Loucy (cell line): Measurements from ENCODE around the gene CDK18.

Source experiments
- H2AFZ ChIP-seq: fragments of 200-600 bp; sonication (generic); 2 replicates; pipeline ENCODE4 v1.6.0; 2016; ENCODE audit warnings: antibody characterized with exemption, mild to moderate bottlenecking, low read length, moderate library complexity
- H3F3A ChIP-seq: fragments of 200-600 bp; 2 replicates; pipeline ENCODE4 v1.6.0; 2016; ENCODE audit warnings: antibody characterized with exemption, low read depth, mild to moderate bottlenecking
- H3K27me3 ChIP-seq: fragments of 200-600 bp; sonication (generic); 2 replicates; pipeline ENCODE4 v1.6.1; 2014; ENCODE audit warnings: low read length, mild to moderate bottlenecking; ENCODE audit not compliant: insufficient read depth, poor library complexity, severe bottlenecking
- H3K36me3 ChIP-seq: fragments of 200-600 bp; sonication (generic); 2 replicates; pipeline ENCODE4 v1.6.1; 2016; ENCODE audit warnings: low read length; ENCODE audit not compliant: insufficient read depth
- H3K4me1 ChIP-seq: fragments of 200-600 bp; sonication (generic); 2 replicates; pipeline ENCODE4 v1.5.1; 2014; ENCODE audit warnings: low read length, mild to moderate bottlenecking; ENCODE audit not compliant: insufficient read depth, poor library complexity, severe bottlenecking
- H3K4me2 ChIP-seq: fragments of 200-600 bp; sonication (generic); 2 replicates; pipeline ENCODE4 v1.6.0; 2014; ENCODE audit warnings: antibody characterized with exemption, low read length, low read depth, mild to moderate bottlenecking; ENCODE audit not compliant: poor library complexity, severe bottlenecking
- H3K4me3 ChIP-seq: fragments of 200-600 bp; sonication (generic); 2 replicates; pipeline ENCODE4 v1.5.1; 2014; ENCODE audit warnings: low read length, mild to moderate bottlenecking, mixed read lengths; ENCODE audit not compliant: poor library complexity, severe bottlenecking
- H3K79me2 ChIP-seq: fragments of 200-600 bp; sonication (generic); 2 replicates; pipeline ENCODE4 v1.6.1; 2014; ENCODE audit warnings: low read length; ENCODE audit not compliant: insufficient read depth
- H3K9ac ChIP-seq: fragments of 200-600 bp; sonication (generic); 2 replicates; pipeline ENCODE4 v1.6.0; 2014; ENCODE audit warnings: mild to moderate bottlenecking, low read depth, low read length, moderate library complexity; ENCODE audit not compliant: poor library complexity, severe bottlenecking
- H3K9me2 ChIP-seq: fragments of 200-600 bp; sonication (generic); replicated peaks from 2 replicates; pipeline ENCODE4 v1.6.1; 2016; ENCODE audit warnings: low read depth, low read length, mixed read lengths
- H3K9me3 ChIP-seq: fragments of 200-600 bp; sonication (generic); 2 replicates; pipeline ENCODE4 v1.6.1; 2014; ENCODE audit warnings: mild to moderate bottlenecking, antibody characterized with exemption, low read length, low read depth; ENCODE audit not compliant: insufficient read depth
- H4K20me1 ChIP-seq: fragments of 200-600 bp; sonication (generic); 2 replicates; pipeline ENCODE4 v1.6.0; 2014; ENCODE audit warnings: antibody characterized with exemption, low read length, mild to moderate bottlenecking; ENCODE audit not compliant: insufficient read depth, poor library complexity, severe bottlenecking
- EZH2phosphoT487 ChIP-seq: fragments of 200-600 bp; IDR thresholded peaks from 2 replicates; pipeline ENCODE4 v1.6.1; 2018; ENCODE audit warnings: antibody characterized with exemption, mild to moderate bottlenecking, moderate library complexity, borderline replicate concordance
- TF ChIP-seq, protein P1 (sequence below): fragments of 200-600 bp; sonication (generic); conservative IDR thresholded peaks from 2 replicates; pipeline ENCODE4 v1.5.1; 2014; ENCODE audit warnings: mild to moderate bottlenecking, antibody characterized with exemption, low read length

The CDK18 gene

DNA sequence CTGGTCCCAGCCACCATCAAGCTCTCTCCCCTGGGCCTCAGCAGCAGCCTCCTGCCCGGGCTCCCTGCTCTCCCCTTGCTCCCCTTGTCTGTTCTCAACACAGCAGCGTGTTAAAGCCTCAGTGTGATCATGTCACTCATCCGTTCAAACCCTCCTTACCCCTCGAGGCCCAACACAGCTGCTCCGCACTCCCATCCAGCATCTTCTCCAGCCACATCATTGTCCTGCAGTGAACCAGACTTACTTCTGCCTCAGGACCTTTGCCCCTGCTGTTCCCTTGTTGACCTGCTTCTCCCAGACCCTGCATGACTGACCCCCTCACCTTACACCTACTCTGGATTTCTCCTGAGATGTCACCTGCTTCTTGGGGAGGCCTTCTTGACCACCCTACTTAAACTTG is 13.3 kb downstream of the CDK18 start:
- TF ChIP-seq, protein P1, sequence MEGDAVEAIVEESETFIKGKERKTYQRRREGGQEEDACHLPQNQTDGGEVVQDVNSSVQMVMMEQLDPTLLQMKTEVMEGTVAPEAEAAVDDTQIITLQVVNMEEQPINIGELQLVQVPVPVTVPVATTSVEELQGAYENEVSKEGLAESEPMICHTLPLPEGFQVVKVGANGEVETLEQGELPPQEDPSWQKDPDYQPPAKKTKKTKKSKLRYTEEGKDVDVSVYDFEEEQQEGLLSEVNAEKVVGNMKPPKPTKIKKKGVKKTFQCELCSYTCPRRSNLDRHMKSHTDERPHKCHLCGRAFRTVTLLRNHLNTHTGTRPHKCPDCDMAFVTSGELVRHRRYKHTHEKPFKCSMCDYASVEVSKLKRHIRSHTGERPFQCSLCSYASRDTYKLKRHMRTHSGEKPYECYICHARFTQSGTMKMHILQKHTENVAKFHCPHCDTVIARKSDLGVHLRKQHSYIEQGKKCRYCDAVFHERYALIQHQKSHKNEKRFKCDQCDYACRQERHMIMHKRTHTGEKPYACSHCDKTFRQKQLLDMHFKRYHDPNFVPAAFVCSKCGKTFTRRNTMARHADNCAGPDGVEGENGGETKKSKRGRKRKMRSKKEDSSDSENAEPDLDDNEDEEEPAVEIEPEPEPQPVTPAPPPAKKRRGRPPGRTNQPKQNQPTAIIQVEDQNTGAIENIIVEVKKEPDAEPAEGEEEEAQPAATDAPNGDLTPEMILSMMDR: no peak
- H3K9ac ChIP-seq: no peak overlapping the region
- no peak overlapping the region for H2AFZ ChIP-seq
- H4K20me1 ChIP-seq: no peaks in the 10 kb centered on the region
- H3F3A ChIP-seq: no peaks in the 10 kb centered on the region
- no peak overlapping the region for H3K4me2 ChIP-seq
- no peaks in the 10 kb centered on the region for H3K27me3 ChIP-seq
- H3K4me3 ChIP-seq: no peak overlapping the region
- H3K36me3 ChIP-seq: no peaks in the 10 kb centered on the region
- H3K9me2 ChIP-seq: no peaks in the 10 kb centered on the region
- H3K9me3 ChIP-seq: no peaks in the 10 kb centered on the region
- H3K4me1 ChIP-seq: peaks cover 8% of the 10 kb centered on the region
- no peaks in the 10 kb centered on the region for H3K79me2 ChIP-seq

DNA sequence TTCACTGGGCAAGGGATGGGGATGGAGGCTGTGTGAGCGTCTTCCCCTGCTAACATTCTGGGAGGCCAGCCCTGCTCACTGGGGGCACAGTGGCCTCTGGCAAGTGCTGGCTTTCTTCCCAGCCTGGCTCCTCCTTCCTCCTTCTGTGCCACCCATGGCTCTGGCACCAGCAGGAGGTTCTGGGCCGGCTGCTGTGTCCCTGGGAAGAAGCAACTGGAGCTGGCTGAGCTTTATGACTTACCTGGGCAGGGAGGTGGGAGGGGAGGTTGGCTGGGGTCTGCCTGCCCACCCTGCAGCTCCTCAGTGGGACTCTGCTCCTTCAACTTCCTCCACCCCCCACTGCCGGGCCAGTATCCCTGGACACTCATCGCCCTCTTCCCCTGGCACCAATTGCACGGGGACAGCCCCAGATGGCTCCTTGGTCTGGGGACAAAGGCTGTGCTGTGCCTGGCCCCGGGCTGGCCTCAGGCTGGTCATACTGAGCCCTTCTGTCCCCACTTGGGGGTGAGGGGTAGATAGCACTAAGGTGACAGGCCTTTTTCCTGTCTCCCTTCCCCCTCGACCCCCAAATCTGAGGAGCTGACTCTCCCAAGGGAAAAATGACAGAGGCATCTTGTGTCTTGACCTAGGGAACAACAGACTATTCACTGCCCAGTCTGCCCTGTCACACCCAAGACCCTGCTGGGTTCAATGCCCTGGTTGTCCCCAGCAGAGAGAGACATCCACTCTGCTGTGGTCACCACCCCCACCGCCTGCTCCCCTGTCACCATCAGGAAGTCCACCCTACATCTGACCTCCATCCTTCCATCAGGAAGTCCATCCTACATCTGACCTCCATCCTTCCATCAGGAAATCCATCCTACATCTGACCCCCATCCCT is 14.4 kb downstream of the CDK18 start:
- Histone ChIP-seq H3K4me2 (no peak overlapping the region), H3K9me2 (no peaks in the 10 kb centered on the region), H3K27me3 (no peaks in the 10 kb centered on the region), H3K4me1 (peaks cover 8% of the 10 kb centered on the region), H3K79me2 (no peaks in the 10 kb centered on the region), H3K36me3 (no peaks in the 10 kb centered on the region), H3K9ac (no peak overlapping the region), H2AFZ (no peak overlapping the region), H3K9me3 (no peaks in the 10 kb centered on the region), H3F3A (no peaks in the 10 kb centered on the region), H4K20me1 (no peaks in the 10 kb centered on the region), H3K4me3 (no peak overlapping the region)
- TF ChIP-seq, protein P1: no peak
- no peak for TF ChIP-seq EZH2phosphoT487

DNA sequence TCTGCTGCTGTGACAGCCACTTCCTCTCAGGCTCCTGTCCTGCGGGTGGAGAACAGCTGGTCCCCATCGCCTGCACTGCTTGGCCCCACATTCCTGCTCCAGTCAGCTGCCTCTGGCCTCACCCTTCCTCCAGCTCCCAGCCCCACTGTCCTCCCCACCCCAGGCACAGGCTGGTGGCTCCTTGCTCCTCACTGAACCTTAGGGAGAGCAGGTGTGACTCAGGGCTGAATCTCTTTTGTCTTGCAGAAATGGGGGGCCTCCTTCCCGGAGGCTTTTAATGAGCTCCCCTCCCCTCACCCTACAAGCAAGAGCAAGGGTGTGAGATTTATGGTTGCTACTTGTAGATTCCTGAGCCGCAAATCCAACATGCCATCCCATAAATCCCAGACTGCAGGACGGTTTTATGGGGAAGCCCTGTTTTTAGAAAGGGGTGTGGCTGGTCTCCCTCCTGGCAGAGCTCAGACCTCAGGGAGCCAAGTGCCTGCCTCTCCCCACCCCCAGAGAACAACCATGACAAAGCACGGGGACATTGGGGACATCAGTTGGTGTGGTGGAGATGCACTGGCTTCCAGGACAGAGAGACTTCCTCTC is 15.2 kb downstream of the CDK18 start:
- H3K4me2 ChIP-seq: no peak overlapping the region
- no peaks in the 10 kb centered on the region for H3K27me3 ChIP-seq
- TF ChIP-seq, protein P1: no peak
- TF ChIP-seq EZH2phosphoT487: no peak

More for the DNA sequence above, 15.2 kb downstream of the CDK18 start:
- no peaks in the 10 kb centered on the region for H3K79me2 ChIP-seq
- H3K4me1 ChIP-seq: peaks cover 4% of the 10 kb centered on the region
- no peaks in the 10 kb centered on the region for H3K36me3 ChIP-seq
- H3K9me3 ChIP-seq: no peaks in the 10 kb centered on the region
- H3F3A ChIP-seq: no peaks in the 10 kb centered on the region
- no peak overlapping the region for H3K4me3 ChIP-seq
- no peak overlapping the region for H2AFZ ChIP-seq
- H3K9me2 ChIP-seq: no peaks in the 10 kb centered on the region
- H4K20me1 ChIP-seq: no peaks in the 10 kb centered on the region
- no peak overlapping the region for H3K9ac ChIP-seq
